Measurements from ENCODE around the gene UCP2. TPM values are rescaled to one million over a fixed set of nuclear protein-coding genes. Genes with fewer than 3 reads are reported as not detected.

Gene UCP2
- 69.4 to 85.8 TPM (median 75.8 TPM) in 5 replicates for total RNA-seq (2022; extraction: Qiagen RNA extraction; ENCODE audit: low read depth)

GRCh38 chr11:73982595-73982989, at the start of gene UCP2:
Gene UCP2, minus strand, starts transcription at chr11:73982843. Its CDS starts 4,465 bp downstream, at chr11:73978378.

GRCh38 chr11:74008373-74009229, 26.0 kb upstream of the UCP2 start, which contains the start of gene UCP3:
Gene UCP3, minus strand, starts transcription at chr11:74009085. Its CDS starts 2,043 bp downstream, at chr11:74007042.

GRCh38 chr11:73950869-73951710, 31.6 kb downstream of the UCP2 start, which contains the start of gene DNAJB13:
Gene DNAJB13, plus strand, starts transcription at chr11:73951026. Its CDS starts 44 bp downstream, at chr11:73951070.

Other genes with a start within 250 kb of the UCP2 start
- gene RAB6A, start 221.8 kb downstream of the UCP2 start, total RNA-seq (2022; extraction: Qiagen RNA extraction; ENCODE audit: low read depth) = 42.5 to 72.8 TPM (median 69.9 TPM) in 5 replicates
- gene MRPL48, start 195.0 kb downstream of the UCP2 start, total RNA-seq (2022; extraction: Qiagen RNA extraction; ENCODE audit: low read depth) = 45.3 to 66.7 TPM (median 52.9 TPM) in 5 replicates
- 126 to 150 TPM (median 133 TPM) in 5 replicates for gene COA4, start 106.0 kb downstream of the UCP2 start, total RNA-seq (2022; extraction: Qiagen RNA extraction; ENCODE audit: low read depth)
- 10.7 to 13.6 TPM (median 12.0 TPM) in 5 replicates for gene PAAF1, start 105.8 kb downstream of the UCP2 start, total RNA-seq (2022; extraction: Qiagen RNA extraction; ENCODE audit: low read depth)
- gene DNAJB13, start 31.8 kb downstream of the UCP2 start, total RNA-seq (2022; extraction: Qiagen RNA extraction; ENCODE audit: low read depth) = 0.22 to 1.4 TPM (median 0.53 TPM) in 5 replicates
- 0.97 to 2.8 TPM (median 1.3 TPM) in 5 replicates for gene UCP3, start 26.2 kb upstream of the UCP2 start, total RNA-seq (2022; extraction: Qiagen RNA extraction; ENCODE audit: low read depth)
- gene C2CD3, start 188.2 kb upstream of the UCP2 start, total RNA-seq (2022; extraction: Qiagen RNA extraction; ENCODE audit: low read depth) = 14.1 to 20.4 TPM (median 19.7 TPM) in 5 replicates
- gene PPME1, start 188.4 kb upstream of the UCP2 start, total RNA-seq (2022; extraction: Qiagen RNA extraction; ENCODE audit: low read depth) = 48.8 to 58.4 TPM (median 56.7 TPM) in 5 replicates